GM21576 (cell line): ENCODE data around the gene CCDC170.

Experiments
- ATAC-seq: cut with Tn5 transposase; IDR thresholded peaks from one replicate; pipeline ENCODE4 v1.9.1; 2021; ENCODE audit warnings: mild to moderate bottlenecking, moderate library complexity; ENCODE audit not compliant: unreplicated experiment

The CCDC170 gene

GRCh38 chr6:151647976-151648639 lies 154.3 kb downstream of the CCDC170 start:
- no peak for ATAC-seq

- no peak for ATAC-seq
Observed at GRCh38 chr6:151649835-151650234, 156.0 kb downstream of the CCDC170 start.

GRCh38 chr6:151651639-151652038 lies 157.8 kb downstream of the CCDC170 start:
- no peak for ATAC-seq

- no peak for ATAC-seq
Observed at GRCh38 chr6:151652325-151652724, 158.5 kb downstream of the CCDC170 start.

- no peak for ATAC-seq
Observed at GRCh38 chr6:151655099-151655498, 161.3 kb downstream of the CCDC170 start.

GRCh38 chr6:151656392-151656791 lies 162.6 kb downstream of the CCDC170 start:
- ATAC-seq, result no peak

GRCh38 chr6:151658091-151658490 lies 164.3 kb downstream of the CCDC170 start:
- no peak for ATAC-seq

- no peak for ATAC-seq
Observed at GRCh38 chr6:151659212-151659611, 165.4 kb downstream of the CCDC170 start.

GRCh38 chr6:151661509-151661908 lies 167.7 kb downstream of the CCDC170 start:
- no peak for ATAC-seq

- ATAC-seq, result no peak
Observed at GRCh38 chr6:151661928-151662327, 168.1 kb downstream of the CCDC170 start.

- no peak for ATAC-seq
Observed at GRCh38 chr6:151663559-151663958, 169.7 kb downstream of the CCDC170 start.

GRCh38 chr6:151664390-151664789 lies 170.6 kb downstream of the CCDC170 start:
- no peak for ATAC-seq

- no peak for ATAC-seq
Observed at GRCh38 chr6:151665329-151665728, 171.5 kb downstream of the CCDC170 start.

- ATAC-seq, result no peak
Observed at GRCh38 chr6:151666526-151666925, 172.7 kb downstream of the CCDC170 start.

GRCh38 chr6:151669208-151669560 lies 175.4 kb downstream of the CCDC170 start:
- ATAC-seq, result no peak

- no peak for ATAC-seq
Observed at GRCh38 chr6:151670116-151670515, 176.3 kb downstream of the CCDC170 start.
